CD14-positive monocyte (primary cell): Measurements from ENCODE around the gene IGF1R. TPM values are rescaled to one million over a fixed set of nuclear protein-coding genes. Genes with fewer than 3 reads are reported as not detected.

ENCODE experiments used
- DNase-seq, 3 donors: peaks; one replicate each; pipeline ENCODE4 v3.0.0-alpha.2; 2011 to 2022
- H2AFZ ChIP-seq: 2 replicates; pipeline ENCODE4 v1.6.0; 2012; ENCODE audit warnings: mild to moderate bottlenecking, low read depth, low read length, inconsistent platforms; ENCODE audit not compliant: insufficient read depth, poor library complexity, severe bottlenecking
- H3K27ac ChIP-seq, 2 donors: 1 replicate in 1 of 2; 2 replicates in 1 of 2; pipeline ENCODE4 v1.5.1; 2012 to 2013; ENCODE audit warnings: low read length in 2 of 2, control low read depth in 1 of 2, inconsistent platforms in 1 of 2, low read depth in 1 of 2, mild to moderate bottlenecking in 1 of 2
- H3K27me3 ChIP-seq, 2 donors: one replicate each; pipeline versions ENCODE4 v1.6.0 to v1.6.1; 2011 to 2013; ENCODE audit warnings: low read length in 2 of 2; ENCODE audit not compliant: control insufficient read depth in 2 of 2, insufficient read depth in 2 of 2
- H3K36me3 ChIP-seq, 2 donors: replicated peaks in 1 of 2; 1 replicate in 1 of 2; 2 replicates in 1 of 2; pipeline versions ENCODE4 v1.5.1 to v1.6.1; 2012 to 2013; ENCODE audit warnings: low read length in 2 of 2, control low read depth in 1 of 2, inconsistent platforms in 1 of 2, mild to moderate bottlenecking in 1 of 2; ENCODE audit not compliant: insufficient read depth in 2 of 2, control insufficient read depth in 1 of 2
- H3K4me1 ChIP-seq, 2 donors: 1 replicate in 1 of 2; 2 replicates in 1 of 2; pipeline versions ENCODE4 v1.5.1 to v1.6.1; 2012 to 2013; ENCODE audit warnings: low read length in 2 of 2, control low read depth in 1 of 2, inconsistent platforms in 1 of 2, mild to moderate bottlenecking in 1 of 2, moderate library complexity in 1 of 2; ENCODE audit not compliant: insufficient read depth in 2 of 2, control insufficient read depth in 1 of 2
- H3K4me2 ChIP-seq: replicated peaks from 2 replicates; pipeline ENCODE3; 2012; ENCODE audit warnings: low read length, moderate library complexity, mild to moderate bottlenecking; ENCODE audit not compliant: poor library complexity, severe bottlenecking; ENCODE audit errors: extremely low read depth
- H3K4me3 ChIP-seq, 3 experiments: fragments of 200-600 bp in 1 of 3; sonication (generic) in 1 of 3; replicated peaks in 1 of 3; 1 replicate in 2 of 3; 2 replicates in 1 of 3; pipeline ENCODE4 v1.5.1; 2011 to 2013; ENCODE audit warnings: low read length in 3 of 3, mild to moderate bottlenecking in 3 of 3, control low read depth in 2 of 3, low read depth in 2 of 3, inconsistent platforms in 1 of 3, moderate library complexity in 1 of 3
- H3K79me2 ChIP-seq: 2 replicates; pipeline ENCODE4 v1.6.0; 2012; ENCODE audit warnings: mild to moderate bottlenecking, control low read depth, inconsistent platforms, low read length, moderate library complexity; ENCODE audit not compliant: insufficient read depth
- H3K9ac ChIP-seq: 2 replicates; pipeline ENCODE4 v1.6.0; 2017; ENCODE audit warnings: low read length, mild to moderate bottlenecking; ENCODE audit not compliant: insufficient read depth, poor library complexity, severe bottlenecking
- H3K9me3 ChIP-seq, 2 donors: replicated peaks in 1 of 2; 1 replicate in 1 of 2; 2 replicates in 1 of 2; pipeline versions ENCODE4 v1.5.1 to v1.6.1; 2012 to 2013; ENCODE audit warnings: low read length in 2 of 2, control low read depth in 1 of 2; ENCODE audit not compliant: control insufficient read depth in 1 of 2, insufficient read depth in 1 of 2
- H4K20me1 ChIP-seq: 2 replicates; pipeline ENCODE4 v1.6.0; 2012; ENCODE audit warnings: mild to moderate bottlenecking, low read length, control low read depth, moderate library complexity; ENCODE audit not compliant: insufficient read depth
- H3K27ac Mint-ChIP-seq, 7 donors: one replicate each; pipeline ENCODE4 v1.8.0; 2020; ENCODE audit warnings: mild to moderate bottlenecking in 7 of 7, mixed read lengths in 7 of 7, moderate library complexity in 6 of 7, inconsistent platforms in 2 of 7
- H3K27me3 Mint-ChIP-seq, 3 donors: one replicate each; pipeline ENCODE4 v1.8.0; 2021 to 2022; ENCODE audit warnings: low read depth in 3 of 3, mild to moderate bottlenecking in 3 of 3, mixed read lengths in 3 of 3, moderate library complexity in 3 of 3, inconsistent platforms in 1 of 3
- H3K36me3 Mint-ChIP-seq, 2 donors: one replicate each; pipeline ENCODE4 v1.8.0; 2020; ENCODE audit warnings: mixed read lengths in 2 of 2, inconsistent platforms in 1 of 2, mild to moderate bottlenecking in 1 of 2
- H3K4me1 Mint-ChIP-seq: one replicate; pipeline ENCODE4 v1.8.0; 2020; ENCODE audit warnings: mild to moderate bottlenecking, mixed read lengths
- H3K4me3 Mint-ChIP-seq, 2 donors: one replicate each; pipeline ENCODE4 v1.8.0; 2020; ENCODE audit warnings: mild to moderate bottlenecking in 2 of 2, mixed read lengths in 2 of 2, moderate library complexity in 1 of 2
- H3K9me3 Mint-ChIP-seq, 7 donors: one replicate each; pipeline ENCODE4 v1.8.0; 2020 to 2022; ENCODE audit warnings: mixed read lengths in 7 of 7, mild to moderate bottlenecking in 6 of 7, moderate library complexity in 6 of 7, inconsistent platforms in 2 of 7
- WGBS: methylation state at CpG from one replicate; pipeline ENCODE4 v1.1.5; 2013; ENCODE audit warnings: missing lambda C conversion rate; ENCODE audit not compliant: insufficient coverage; 5-methylcytosine and 5-hydroxymethylcytosine counted together
- intact Hi-C, 2 donors: fragments of 100-400 bp; cut with micrococcal nuclease; formaldehyde crosslinking; loops; one replicate each; pipeline versions ENCODE4 v1.15.0 to v1.15.1; 2023
- polyA plus RNA-seq, 3 donors: library from polyadenylated mRNA; depleted of rRNA in 1 of 3; unstranded in 2 of 3; stranded (reverse) in 1 of 3; fragments of 300-500 nt in 2 of 3; fragments of >200 nt in 1 of 3; fragmentation: Illumina TruSeq in 2 of 3; gene quantifications; 1 replicate in 2 of 3; 2 replicates in 1 of 3; pipeline ENCODE4 v1.2.3, GENCODE V29; 2012 to 2021
- TF ChIP-seq, protein P1 (sequence below): fragments of 200-600 bp; IDR thresholded peaks from one replicate; pipeline ENCODE4 v1.8.0; 2022; ENCODE audit warnings: antibody characterized with exemption, mild to moderate bottlenecking

IGF1R gene
- polyA plus RNA-seq, 3 donors: 0.35 to 4.9 (median 0.67) TPM

DNA sequence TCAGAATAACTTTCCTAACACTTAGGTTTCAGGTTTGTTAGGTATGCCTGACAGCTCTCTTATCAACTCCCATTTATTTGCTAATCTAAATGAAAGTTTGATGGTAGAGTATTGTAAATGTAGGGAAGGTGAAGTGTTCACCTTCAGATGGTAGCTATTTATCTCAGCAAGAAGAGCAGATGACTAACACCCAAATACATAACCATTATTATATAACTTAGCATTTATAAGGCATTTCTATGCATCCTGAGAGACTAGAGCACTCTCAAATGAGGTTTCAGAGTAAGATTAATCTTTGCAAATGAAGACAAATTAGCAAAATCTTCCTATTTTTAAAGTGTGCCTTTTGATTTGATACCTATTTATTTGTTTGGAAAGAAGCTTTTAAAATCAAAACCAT lies 143.8 kb downstream of the IGF1R start:
- Histone ChIP-seq H3K27ac (no peak overlapping the region), H3K9ac (no peak overlapping the region), H3K4me3 (no peak overlapping the region), H3K9me3 (no peaks in the 10 kb centered on the region), H3K36me3 (no peaks in the 10 kb centered on the region), H3K4me1 (peaks cover 15 to 22% of the 10 kb centered on the region in 2 donors), H3K4me2 (no peak overlapping the region), H4K20me1 (peaks cover 87% of the 10 kb centered on the region), H3K27me3 (no peaks in the 10 kb centered on the region), H2AFZ (no peak overlapping the region), H3K79me2 (peaks cover 80% of the 10 kb centered on the region)
- H3K4me1 Mint-ChIP-seq: peaks cover 48% of the 10 kb centered on the region
- H3K36me3 Mint-ChIP-seq: no peaks in the 10 kb centered on the region
- intact Hi-C loops: no loop called here
- no peaks in the 10 kb centered on the region for H3K9me3 Mint-ChIP-seq
- no peak for DNase-seq
- TF ChIP-seq, protein P1, sequence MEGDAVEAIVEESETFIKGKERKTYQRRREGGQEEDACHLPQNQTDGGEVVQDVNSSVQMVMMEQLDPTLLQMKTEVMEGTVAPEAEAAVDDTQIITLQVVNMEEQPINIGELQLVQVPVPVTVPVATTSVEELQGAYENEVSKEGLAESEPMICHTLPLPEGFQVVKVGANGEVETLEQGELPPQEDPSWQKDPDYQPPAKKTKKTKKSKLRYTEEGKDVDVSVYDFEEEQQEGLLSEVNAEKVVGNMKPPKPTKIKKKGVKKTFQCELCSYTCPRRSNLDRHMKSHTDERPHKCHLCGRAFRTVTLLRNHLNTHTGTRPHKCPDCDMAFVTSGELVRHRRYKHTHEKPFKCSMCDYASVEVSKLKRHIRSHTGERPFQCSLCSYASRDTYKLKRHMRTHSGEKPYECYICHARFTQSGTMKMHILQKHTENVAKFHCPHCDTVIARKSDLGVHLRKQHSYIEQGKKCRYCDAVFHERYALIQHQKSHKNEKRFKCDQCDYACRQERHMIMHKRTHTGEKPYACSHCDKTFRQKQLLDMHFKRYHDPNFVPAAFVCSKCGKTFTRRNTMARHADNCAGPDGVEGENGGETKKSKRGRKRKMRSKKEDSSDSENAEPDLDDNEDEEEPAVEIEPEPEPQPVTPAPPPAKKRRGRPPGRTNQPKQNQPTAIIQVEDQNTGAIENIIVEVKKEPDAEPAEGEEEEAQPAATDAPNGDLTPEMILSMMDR: no peak
- no peak overlapping the region for H3K27ac Mint-ChIP-seq
- peaks cover 1 to 2% (median 1%) of the 10 kb centered on the region in 3 donors for H3K27me3 Mint-ChIP-seq
- no peak overlapping the region for H3K4me3 Mint-ChIP-seq

DNA sequence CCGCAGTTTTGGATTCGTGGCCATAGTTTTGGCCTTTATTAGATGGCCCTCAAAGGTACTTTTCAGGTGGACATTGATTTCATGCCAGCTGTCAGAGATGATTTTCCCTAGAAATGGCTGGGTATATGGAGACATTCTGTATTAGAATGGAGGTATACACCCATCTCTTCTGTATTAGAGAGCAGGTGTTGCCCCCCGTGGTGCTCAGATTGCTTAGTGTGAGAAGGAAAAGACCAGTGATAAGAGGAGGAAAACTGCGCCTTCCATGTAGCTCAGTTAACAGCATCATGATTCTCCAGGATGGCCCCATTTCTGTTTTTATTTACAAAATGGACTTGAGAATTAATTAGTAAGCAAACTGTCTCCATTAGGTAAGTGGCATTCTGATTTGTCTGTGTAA lies 145.9 kb downstream of the IGF1R start:
- no peak overlapping the region for H3K27ac ChIP-seq
- H3K27ac Mint-ChIP-seq: no peak overlapping the region
- intact Hi-C loops: no loop called here
- H3K4me2 ChIP-seq: no peak overlapping the region
- no peaks in the 10 kb centered on the region for H3K36me3 Mint-ChIP-seq
- H3K27me3 ChIP-seq: no peaks in the 10 kb centered on the region
- peaks cover 84% of the 10 kb centered on the region for H3K79me2 ChIP-seq
- H3K36me3 ChIP-seq: no peaks in the 10 kb centered on the region
- DNase-seq: no peak
- H3K27me3 Mint-ChIP-seq: peaks cover 0 to 2% (median 1%) of the 10 kb centered on the region in 3 donors
- H3K9ac ChIP-seq: no peak overlapping the region
- 95% methylated on average over 3 of the region's 4 CpGs for WGBS
- H2AFZ ChIP-seq: no peak overlapping the region
- peaks cover 87% of the 10 kb centered on the region for H4K20me1 ChIP-seq
- H3K4me1 ChIP-seq: peaks cover 1 to 7% of the 10 kb centered on the region in 2 donors
- peaks cover 37% of the 10 kb centered on the region for H3K4me1 Mint-ChIP-seq
- H3K4me3 Mint-ChIP-seq: no peak overlapping the region
- TF ChIP-seq, protein P1: no peak
- no peaks in the 10 kb centered on the region for H3K9me3 Mint-ChIP-seq
- H3K9me3 ChIP-seq: no peaks in the 10 kb centered on the region
- no peak overlapping the region for H3K4me3 ChIP-seq
